Activated T-helper 2 cell treated with anti-CD3 and anti-CD28 coated beads, Interferon-gamma antibody, Interleukin-2, Interleukin-4, amounts not matched to agents 10 μg/mL and 5 μg/mL and 100 μg/mL, durations not matched to agents 14 hours and 24 hours and 36 hours (primary cell): Measurements from ENCODE around the gene NOG. TPM values are rescaled to one million over a fixed set of nuclear protein-coding genes. Genes with fewer than 3 reads are reported as not detected.

ENCODE experiments used
- DNase-seq: peaks from one replicate; pipeline ENCODE4 v3.0.0; 2021; ENCODE audit warnings: low spot score
- H3K27ac Mint-ChIP-seq: one replicate; pipeline ENCODE4 v1.8.0; 2021; ENCODE audit warnings: mixed read lengths
- H3K27me3 Mint-ChIP-seq: one replicate; pipeline ENCODE4 v1.8.0; 2021; ENCODE audit warnings: low read depth, mixed read lengths
- H3K36me3 Mint-ChIP-seq: one replicate; pipeline ENCODE4 v1.8.0; 2021; ENCODE audit warnings: low read depth, mixed read lengths
- H3K4me1 Mint-ChIP-seq: one replicate; pipeline ENCODE4 v1.8.0; 2021; ENCODE audit warnings: low read depth, mixed read lengths
- H3K4me3 Mint-ChIP-seq: one replicate; pipeline ENCODE4 v1.8.0; 2021; ENCODE audit warnings: low read depth, mild to moderate bottlenecking, moderate library complexity, mixed read lengths
- H3K9me3 Mint-ChIP-seq: one replicate; pipeline ENCODE4 v1.8.0; 2021; ENCODE audit warnings: mixed read lengths
- intact Hi-C: fragments of 100-400 bp; cut with micrococcal nuclease; formaldehyde crosslinking; loops from one replicate; pipeline ENCODE4 v1.15.1; 2023
- total RNA-seq: library from RNA; stranded (reverse); gene quantifications from 2 replicates; pipeline ENCODE4 v1.2.3, GENCODE V29; 2022

NOG gene
- total RNA-seq, 1 donor from 2014 or later, result not detected

DNA sequence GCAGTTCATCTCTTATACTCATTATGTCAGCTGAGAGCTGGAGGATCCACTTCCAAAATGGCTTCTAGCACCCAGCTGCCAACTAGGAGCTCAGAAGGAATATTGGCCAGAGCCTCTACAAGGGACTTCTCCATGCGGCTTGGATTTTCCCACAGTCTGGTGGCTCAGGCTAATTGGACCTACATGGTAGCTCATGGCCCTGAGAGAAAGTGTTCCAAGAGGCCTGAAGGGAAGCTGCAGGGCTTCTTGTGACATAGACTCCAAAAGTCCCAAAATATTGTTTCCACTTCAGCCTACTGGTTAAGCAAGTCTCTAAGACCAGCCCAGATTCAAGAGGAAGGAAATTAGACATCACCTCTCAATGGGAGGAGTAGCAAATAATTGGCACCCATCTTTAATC is 6.8 kb downstream of the NOG start:
- no peak for DNase-seq
- Mint-ChIP-seq H3K4me3 (no peak overlapping the region), H3K36me3 (no peaks in the 10 kb centered on the region), H3K4me1 (peaks cover 28% of the 10 kb centered on the region), H3K27ac (no peak overlapping the region), H3K27me3 (peaks cover 65% of the 10 kb centered on the region), H3K9me3 (no peaks in the 10 kb centered on the region)
- intact Hi-C loops, result no loop called here

DNA sequence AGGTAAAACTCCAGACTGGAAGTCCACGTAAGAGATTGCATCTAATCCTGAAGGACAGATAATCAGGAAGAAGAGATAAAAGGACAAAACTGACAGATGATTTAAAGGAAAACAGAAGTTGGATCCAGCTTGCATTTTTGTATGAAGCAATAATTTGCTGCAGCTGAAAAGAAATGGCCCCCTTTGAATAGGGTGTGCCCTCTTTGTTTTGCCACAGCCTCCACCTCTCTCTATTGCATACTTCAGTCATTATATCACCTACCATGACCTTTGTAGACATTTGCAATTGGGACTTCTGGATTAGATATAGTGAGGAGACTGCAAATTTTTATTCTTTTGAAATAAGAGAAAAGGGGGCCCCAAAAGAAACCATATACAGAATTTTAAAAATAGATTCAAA is 8.1 kb downstream of the NOG start:
- H3K27ac Mint-ChIP-seq, result no peak overlapping the region
- DNase-seq, result no peak

DNA sequence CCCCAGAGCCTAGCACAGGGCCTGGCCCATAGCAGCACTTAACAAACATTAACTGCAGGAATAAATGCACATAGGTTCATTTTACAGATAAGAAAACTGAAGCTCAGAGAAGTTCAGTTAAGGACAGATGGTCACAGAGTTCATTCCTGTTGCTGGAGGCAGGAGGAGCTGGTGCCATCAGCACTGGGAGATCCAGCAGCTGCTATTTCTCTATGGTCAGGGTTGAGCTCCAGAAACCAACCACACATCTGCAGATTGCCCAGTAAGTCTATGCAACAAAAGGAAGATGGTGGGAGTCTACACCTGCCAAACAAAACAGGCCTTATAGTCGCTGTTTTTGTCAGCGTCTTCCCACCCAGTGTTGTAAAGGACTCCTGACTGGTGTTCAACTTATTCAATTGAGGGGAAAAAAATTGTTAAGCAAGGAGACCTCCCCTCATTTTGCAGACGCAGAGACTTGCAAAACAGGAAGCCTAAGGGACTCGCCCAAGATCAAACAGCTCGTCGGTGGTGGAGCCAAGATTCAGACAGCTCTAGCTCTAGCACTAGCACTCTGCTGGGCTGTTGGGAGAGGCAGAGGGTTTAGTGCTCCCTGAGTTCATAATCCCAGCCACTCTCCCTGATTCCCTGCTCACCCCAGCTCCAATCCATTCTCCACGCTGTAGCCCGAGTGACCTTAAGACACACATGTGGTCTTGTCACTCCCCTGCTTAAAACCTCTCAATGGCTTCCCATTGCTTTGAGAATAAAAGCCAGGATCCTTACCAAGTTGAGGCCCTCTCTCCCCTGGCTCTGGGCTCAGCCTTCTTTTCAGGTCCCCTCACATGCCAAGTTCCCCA is 9.0 kb downstream of the NOG start:
- intact Hi-C loops, result no loop called here
- Mint-ChIP-seq H3K36me3 (no peaks in the 10 kb centered on the region), H3K27me3 (peaks cover 59% of the 10 kb centered on the region), H3K4me3 (no peak overlapping the region), H3K9me3 (no peaks in the 10 kb centered on the region), H3K4me1 (peaks cover 17% of the 10 kb centered on the region), H3K27ac (no peak overlapping the region)
- no peak for DNase-seq

More for the DNA sequence above, 8.1 kb downstream of the NOG start:
- Mint-ChIP-seq H3K27me3 (peaks cover 66% of the 10 kb centered on the region), H3K4me3 (no peak overlapping the region), H3K36me3 (no peaks in the 10 kb centered on the region), H3K4me1 (peaks cover 22% of the 10 kb centered on the region), H3K9me3 (no peaks in the 10 kb centered on the region)
- intact Hi-C loops, result no loop called here

DNA sequence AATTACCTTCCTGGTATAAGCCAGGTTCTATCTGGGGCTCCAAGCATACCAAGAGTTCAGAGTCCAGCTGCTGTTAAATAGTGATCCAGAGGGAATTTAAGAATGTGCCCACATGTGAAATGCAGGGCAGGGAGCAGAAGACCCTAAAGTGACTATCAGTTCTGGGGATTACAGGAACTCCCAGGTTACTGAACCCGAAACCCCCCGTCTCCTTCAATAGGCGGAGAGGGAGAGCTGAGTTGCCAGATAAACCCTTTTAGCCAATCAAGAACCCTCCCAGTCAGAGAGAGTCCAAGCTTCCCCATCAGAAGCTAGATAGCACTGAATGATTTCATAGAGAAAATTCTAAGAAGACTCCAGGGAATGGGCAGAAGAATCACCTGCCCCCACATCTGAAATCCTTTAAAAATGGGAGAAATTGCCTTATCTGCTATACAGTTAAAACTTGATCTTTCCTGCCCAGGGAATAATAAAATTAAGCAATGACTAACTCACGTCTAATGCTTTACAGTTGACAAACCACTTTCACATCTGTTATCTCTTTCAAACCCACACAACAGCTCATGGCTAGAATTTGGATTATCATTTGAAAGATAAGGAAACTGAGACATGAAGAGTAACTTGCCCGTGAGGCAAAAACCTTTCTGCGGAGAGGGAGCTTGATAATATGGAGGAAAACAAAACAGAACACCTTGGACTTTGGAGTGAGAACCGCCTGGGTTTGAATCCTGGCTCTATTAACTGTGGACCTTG is 10.2 kb downstream of the NOG start:
- H3K36me3 Mint-ChIP-seq, result no peaks in the 10 kb centered on the region
- no peak overlapping the region for H3K27ac Mint-ChIP-seq
- DNase-seq, result no peak
- intact Hi-C loops, result no loop called here
- H3K27me3 Mint-ChIP-seq, result peaks cover 49% of the 10 kb centered on the region
- H3K4me1 Mint-ChIP-seq, result peaks cover 14% of the 10 kb centered on the region
- H3K4me3 Mint-ChIP-seq, result no peak overlapping the region
- H3K9me3 Mint-ChIP-seq, result no peaks in the 10 kb centered on the region

DNA sequence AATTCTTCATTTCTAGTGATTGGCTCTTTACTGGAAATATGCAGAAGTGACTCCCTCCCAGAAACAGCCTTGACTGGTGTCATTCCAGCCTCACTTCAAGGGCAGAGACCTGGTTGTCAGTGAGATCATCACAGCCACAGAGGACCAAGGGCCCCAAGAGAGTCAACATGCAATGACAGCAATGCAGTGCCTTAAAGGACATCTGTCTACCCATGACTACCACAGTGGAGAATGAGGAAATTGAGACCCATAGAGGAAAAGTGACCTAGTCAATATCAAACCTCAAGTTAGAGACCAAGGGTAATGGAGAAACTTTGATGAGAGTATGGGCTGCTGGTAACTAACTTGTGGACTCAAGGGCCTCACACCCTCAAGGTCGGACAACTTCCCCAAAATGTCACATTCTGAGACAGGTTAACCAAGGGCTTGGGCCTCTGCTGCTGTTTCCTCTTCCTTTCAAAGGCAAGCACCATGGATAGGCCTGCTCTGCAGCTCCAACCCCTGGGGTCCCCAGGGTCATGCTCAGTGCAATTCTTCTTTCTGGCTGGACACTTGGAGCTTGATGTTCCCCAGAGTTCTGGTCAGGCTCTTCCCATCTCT is 11.3 kb downstream of the NOG start:
- intact Hi-C loops, result no loop called here
- Mint-ChIP-seq H3K4me1 (peaks cover 11% of the 10 kb centered on the region), H3K4me3 (no peak overlapping the region), H3K9me3 (no peaks in the 10 kb centered on the region), H3K27ac (no peak overlapping the region), H3K27me3 (peaks cover 42% of the 10 kb centered on the region), H3K36me3 (no peaks in the 10 kb centered on the region)
- no peak for DNase-seq

DNA sequence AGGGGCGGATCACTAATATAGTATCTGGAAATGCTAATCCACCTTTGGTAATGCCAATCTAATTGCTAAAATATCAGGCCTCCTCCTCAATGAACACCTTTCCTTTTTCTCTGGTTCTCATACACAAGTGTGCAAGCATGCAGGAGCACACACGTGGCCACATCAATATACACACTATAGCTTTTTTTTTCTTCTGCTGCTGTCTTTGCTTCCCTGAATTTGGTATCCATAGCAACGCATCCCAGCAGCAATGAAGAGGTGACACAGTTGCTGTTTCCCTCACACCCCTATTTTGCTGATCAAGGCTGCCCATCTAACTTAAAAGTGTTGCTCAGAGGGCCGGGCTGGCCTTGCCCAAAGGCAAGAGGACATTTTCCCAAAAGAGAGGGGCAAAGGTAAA is 15.4 kb downstream of the NOG start:
- intact Hi-C loops, result no loop called here
- Mint-ChIP-seq H3K36me3 (no peaks in the 10 kb centered on the region), H3K9me3 (no peaks in the 10 kb centered on the region), H3K27ac (no peak overlapping the region), H3K4me3 (no peak overlapping the region), H3K27me3 (peaks cover 28% of the 10 kb centered on the region), H3K4me1 (peaks cover 3% of the 10 kb centered on the region)
- DNase-seq, result no peak

DNA sequence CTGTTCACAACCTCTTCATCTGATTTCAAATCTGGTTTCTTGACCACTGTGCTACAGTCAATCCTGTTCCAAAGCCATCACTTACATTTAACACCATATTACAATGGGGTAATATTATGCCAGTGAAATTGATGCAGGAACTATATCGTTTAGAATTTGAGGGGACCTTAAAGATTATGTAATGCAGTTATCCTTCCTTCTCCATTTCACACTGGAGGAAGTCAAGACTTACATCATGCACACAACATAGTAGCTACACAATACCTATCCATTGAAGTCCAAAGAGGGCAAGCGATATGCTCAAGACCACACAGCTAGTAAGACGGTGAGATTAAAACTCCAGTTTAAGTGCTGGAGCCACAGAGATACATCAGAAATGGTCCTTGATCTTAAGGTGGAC is 16.8 kb downstream of the NOG start:
- Mint-ChIP-seq H3K27me3 (peaks cover 23% of the 10 kb centered on the region), H3K4me3 (no peak overlapping the region), H3K36me3 (no peaks in the 10 kb centered on the region), H3K27ac (no peak overlapping the region), H3K9me3 (no peaks in the 10 kb centered on the region), H3K4me1 (no peaks in the 10 kb centered on the region)
- DNase-seq, result no peak
- intact Hi-C loops, result no loop called here

DNA sequence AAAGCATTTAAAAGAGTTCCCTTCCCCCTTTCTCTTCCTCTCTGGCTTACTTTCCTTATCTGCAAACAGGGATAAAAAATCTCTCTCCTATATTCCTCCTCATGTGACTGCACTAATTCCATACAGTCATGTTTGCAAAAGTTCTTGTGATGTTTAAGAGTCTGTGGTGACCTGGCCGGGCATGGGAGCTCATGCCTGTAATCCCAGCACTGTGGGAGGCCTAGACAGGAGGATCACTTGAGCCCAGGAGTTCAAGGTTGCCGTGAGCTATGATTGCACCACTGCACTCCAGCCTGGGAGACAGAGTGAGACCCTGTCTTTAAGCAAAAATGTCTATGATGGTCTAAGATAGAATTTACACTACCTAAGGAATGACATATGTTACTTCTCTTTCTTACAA is 19.6 kb downstream of the NOG start:
- intact Hi-C loops, result no loop called here
- no peaks in the 10 kb centered on the region for H3K4me1 Mint-ChIP-seq
- H3K27ac Mint-ChIP-seq, result no peak overlapping the region
- DNase-seq, result no peak
- no peak overlapping the region for H3K4me3 Mint-ChIP-seq
- no peaks in the 10 kb centered on the region for H3K36me3 Mint-ChIP-seq
- H3K9me3 Mint-ChIP-seq, result no peaks in the 10 kb centered on the region
- peaks cover 16% of the 10 kb centered on the region for H3K27me3 Mint-ChIP-seq

DNA sequence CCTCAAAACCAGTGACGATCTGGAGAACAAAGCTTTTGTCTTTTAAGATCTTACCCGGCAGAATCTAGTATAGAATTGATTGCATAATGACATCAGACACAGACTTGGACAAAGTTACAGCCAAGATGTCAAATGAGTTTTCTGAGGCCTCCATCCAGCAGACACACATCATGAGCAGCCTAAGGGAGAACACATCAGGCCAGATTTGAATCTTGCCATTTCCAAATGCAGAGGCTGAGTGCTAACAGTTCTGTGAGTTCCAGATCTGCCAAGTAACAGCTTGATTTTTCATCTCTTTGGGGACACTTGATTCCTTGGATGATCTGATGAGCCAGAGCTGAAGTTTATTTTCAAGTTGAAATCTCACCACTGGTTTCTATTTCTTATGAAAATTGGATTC is 21.0 kb downstream of the NOG start:
- DNase-seq, result no peak
- Mint-ChIP-seq H3K9me3 (no peaks in the 10 kb centered on the region), H3K27ac (no peak overlapping the region), H3K4me1 (no peaks in the 10 kb centered on the region), H3K27me3 (peaks cover 16% of the 10 kb centered on the region), H3K36me3 (no peaks in the 10 kb centered on the region), H3K4me3 (no peak overlapping the region)
- intact Hi-C loops, result no loop called here

DNA sequence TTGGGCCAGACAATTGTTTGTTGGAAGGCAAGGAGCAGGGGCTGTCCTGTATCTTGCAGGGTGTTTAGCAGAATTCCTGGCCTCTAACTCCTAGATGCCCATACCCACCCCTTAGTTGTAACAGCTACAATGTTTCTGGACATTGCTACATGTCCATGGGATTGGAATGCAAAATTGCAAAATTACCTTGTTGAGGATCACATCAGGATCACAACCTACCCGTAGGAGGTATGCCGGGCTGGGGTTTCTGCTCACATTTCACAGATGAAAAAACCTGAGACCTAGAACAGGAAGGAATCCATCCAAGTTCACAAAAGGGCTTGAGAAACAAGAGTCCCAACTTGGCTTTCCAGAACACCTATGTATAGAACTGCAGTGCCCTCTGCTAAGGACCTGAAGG is 22.7 kb downstream of the NOG start:
- Mint-ChIP-seq H3K4me1 (no peaks in the 10 kb centered on the region), H3K27ac (no peak overlapping the region), H3K4me3 (no peak overlapping the region), H3K27me3 (peaks cover 14% of the 10 kb centered on the region), H3K36me3 (no peaks in the 10 kb centered on the region), H3K9me3 (no peaks in the 10 kb centered on the region)
- intact Hi-C loops, result no loop called here
- DNase-seq, result no peak

DNA sequence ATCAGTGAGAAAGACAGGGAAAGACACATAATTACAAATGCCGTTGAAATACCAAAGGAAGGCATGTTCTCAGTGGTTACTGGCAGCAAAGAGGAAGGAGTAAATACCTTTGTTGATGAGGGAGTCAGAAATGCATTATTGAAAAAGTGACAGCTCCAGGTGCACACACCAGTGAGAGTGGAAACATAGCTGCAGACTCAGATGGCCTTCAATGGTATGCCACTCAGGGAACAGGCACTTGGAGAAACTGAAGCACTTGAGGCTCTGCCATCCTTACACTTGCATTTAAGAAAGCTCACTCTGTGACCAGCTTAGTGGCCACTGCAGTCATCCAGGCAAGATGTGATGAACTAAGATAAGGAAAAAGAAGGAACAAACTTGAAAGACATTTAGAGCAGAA is 29.9 kb downstream of the NOG start:
- Mint-ChIP-seq H3K27ac (no peak overlapping the region), H3K27me3 (peaks cover 11% of the 10 kb centered on the region), H3K36me3 (no peaks in the 10 kb centered on the region), H3K4me1 (no peaks in the 10 kb centered on the region), H3K4me3 (no peak overlapping the region), H3K9me3 (no peaks in the 10 kb centered on the region)
- DNase-seq, result no peak
- intact Hi-C loops, result no loop called here

DNA sequence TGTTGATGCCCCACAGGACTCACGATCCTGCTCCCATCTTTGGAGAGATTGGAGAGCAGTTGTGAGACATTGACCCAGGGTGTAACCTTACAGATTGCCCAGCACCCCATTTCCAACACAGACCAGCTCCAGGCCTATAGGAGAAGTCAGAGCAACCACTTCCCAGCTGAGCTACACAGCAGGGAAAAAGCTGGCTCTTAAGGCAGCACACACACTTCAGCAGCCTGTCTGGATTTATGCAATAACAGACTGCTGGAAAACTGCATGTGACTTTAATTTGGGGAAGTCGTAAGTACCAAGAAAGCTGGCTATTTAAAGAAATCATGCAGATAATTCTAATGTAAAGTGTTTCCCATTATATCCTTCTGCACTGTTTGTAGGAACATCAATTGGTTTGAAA is 30.8 kb downstream of the NOG start:
- H3K4me3 Mint-ChIP-seq, result no peak overlapping the region
- peaks cover 11% of the 10 kb centered on the region for H3K27me3 Mint-ChIP-seq
- H3K9me3 Mint-ChIP-seq, result no peaks in the 10 kb centered on the region
- no peak overlapping the region for H3K27ac Mint-ChIP-seq
- no peak for DNase-seq
- no peaks in the 10 kb centered on the region for H3K36me3 Mint-ChIP-seq
- H3K4me1 Mint-ChIP-seq, result no peaks in the 10 kb centered on the region
- intact Hi-C loops, result no loop called here

DNA sequence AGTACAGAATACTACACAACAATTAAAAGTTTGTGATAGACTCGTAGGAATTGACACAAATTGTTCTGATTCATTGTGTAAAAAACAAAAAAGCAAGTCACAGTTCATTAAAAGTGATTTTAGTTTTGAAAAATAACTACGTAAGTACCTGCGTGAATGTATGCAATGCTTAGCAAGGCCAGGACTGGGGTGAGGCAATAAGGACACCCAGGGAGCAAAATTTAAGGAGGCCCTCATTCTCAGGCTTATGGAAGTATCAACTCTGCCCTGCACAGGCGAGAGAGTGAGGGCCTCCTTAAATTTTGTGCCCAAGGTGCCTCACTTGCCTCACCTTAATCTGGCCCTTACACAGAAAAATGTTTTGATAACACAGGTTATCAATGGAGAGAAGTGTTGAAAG is 31.4 kb downstream of the NOG start:
- intact Hi-C loops, result no loop called here
- Mint-ChIP-seq H3K4me3 (no peak overlapping the region), H3K27me3 (peaks cover 11% of the 10 kb centered on the region), H3K36me3 (no peaks in the 10 kb centered on the region), H3K4me1 (no peaks in the 10 kb centered on the region), H3K9me3 (no peaks in the 10 kb centered on the region), H3K27ac (no peak overlapping the region)
- no peak for DNase-seq
